Measurements from ENCODE around the gene FIG4.
"Not testable (repeated sequence)": the region's sequence is repeated elsewhere in the genome, so short reads cannot be mapped to it uniquely, and the experiment has no call there.

Gene FIG4

GRCh38 chr6:109854541-109855308, 163.6 kb downstream of the FIG4 start:
- TF ChIP-seq, protein P1, sequence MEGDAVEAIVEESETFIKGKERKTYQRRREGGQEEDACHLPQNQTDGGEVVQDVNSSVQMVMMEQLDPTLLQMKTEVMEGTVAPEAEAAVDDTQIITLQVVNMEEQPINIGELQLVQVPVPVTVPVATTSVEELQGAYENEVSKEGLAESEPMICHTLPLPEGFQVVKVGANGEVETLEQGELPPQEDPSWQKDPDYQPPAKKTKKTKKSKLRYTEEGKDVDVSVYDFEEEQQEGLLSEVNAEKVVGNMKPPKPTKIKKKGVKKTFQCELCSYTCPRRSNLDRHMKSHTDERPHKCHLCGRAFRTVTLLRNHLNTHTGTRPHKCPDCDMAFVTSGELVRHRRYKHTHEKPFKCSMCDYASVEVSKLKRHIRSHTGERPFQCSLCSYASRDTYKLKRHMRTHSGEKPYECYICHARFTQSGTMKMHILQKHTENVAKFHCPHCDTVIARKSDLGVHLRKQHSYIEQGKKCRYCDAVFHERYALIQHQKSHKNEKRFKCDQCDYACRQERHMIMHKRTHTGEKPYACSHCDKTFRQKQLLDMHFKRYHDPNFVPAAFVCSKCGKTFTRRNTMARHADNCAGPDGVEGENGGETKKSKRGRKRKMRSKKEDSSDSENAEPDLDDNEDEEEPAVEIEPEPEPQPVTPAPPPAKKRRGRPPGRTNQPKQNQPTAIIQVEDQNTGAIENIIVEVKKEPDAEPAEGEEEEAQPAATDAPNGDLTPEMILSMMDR (IDR thresholded peaks at IDR 0.05; ENCODE audit: low read depth, low read length, missing control alignments), result no peak
- no peak for DNase-seq (ENCODE audit: low read depth)
- in situ Hi-C loops (cut with HindIII; ENCODE audit: low sequenced_read_pairs), result no loop called here

GRCh38 chr6:109855476-109856040, 164.5 kb downstream of the FIG4 start:
- in situ Hi-C loops (cut with HindIII; ENCODE audit: low sequenced_read_pairs); H3K4me3 ChIP-seq (ENCODE audit: low read depth, low read length); DNase-seq (ENCODE audit: low read depth): not testable (repeated sequence)

More at GRCh38 chr6:109854541-109855308, 163.6 kb downstream of the FIG4 start:
- H3K4me3 ChIP-seq (ENCODE audit: low read depth, low read length), result no peak overlapping the region

GRCh38 chr6:109861946-109862345, 170.8 kb downstream of the FIG4 start:
- DNase-seq (ENCODE audit: low read depth), result no peak
- TF ChIP-seq, protein P1 (IDR thresholded peaks at IDR 0.05; ENCODE audit: low read depth, low read length, missing control alignments), result no peak
- in situ Hi-C loops (cut with HindIII; ENCODE audit: low sequenced_read_pairs), result no loop called here
- H3K4me3 ChIP-seq (ENCODE audit: low read depth, low read length), result no peak overlapping the region

GRCh38 chr6:109864050-109864449, 173.0 kb downstream of the FIG4 start:
- no peak for DNase-seq (ENCODE audit: low read depth)
- in situ Hi-C loops (cut with HindIII; ENCODE audit: low sequenced_read_pairs), result no loop called here
- TF ChIP-seq, protein P1 (IDR thresholded peaks at IDR 0.05; ENCODE audit: low read depth, low read length, missing control alignments), result no peak
- H3K4me3 ChIP-seq (ENCODE audit: low read depth, low read length), result no peak overlapping the region

- TF ChIP-seq, protein P1 (IDR thresholded peaks at IDR 0.05; ENCODE audit: low read depth, low read length, missing control alignments), result no peak
- H3K4me3 ChIP-seq (ENCODE audit: low read depth, low read length), result no peak overlapping the region
- in situ Hi-C loops (cut with HindIII; ENCODE audit: low sequenced_read_pairs), result no loop called here
- DNase-seq (ENCODE audit: low read depth), result no peak
Observed at GRCh38 chr6:109865968-109866367, 174.9 kb downstream of the FIG4 start.

DNA sequence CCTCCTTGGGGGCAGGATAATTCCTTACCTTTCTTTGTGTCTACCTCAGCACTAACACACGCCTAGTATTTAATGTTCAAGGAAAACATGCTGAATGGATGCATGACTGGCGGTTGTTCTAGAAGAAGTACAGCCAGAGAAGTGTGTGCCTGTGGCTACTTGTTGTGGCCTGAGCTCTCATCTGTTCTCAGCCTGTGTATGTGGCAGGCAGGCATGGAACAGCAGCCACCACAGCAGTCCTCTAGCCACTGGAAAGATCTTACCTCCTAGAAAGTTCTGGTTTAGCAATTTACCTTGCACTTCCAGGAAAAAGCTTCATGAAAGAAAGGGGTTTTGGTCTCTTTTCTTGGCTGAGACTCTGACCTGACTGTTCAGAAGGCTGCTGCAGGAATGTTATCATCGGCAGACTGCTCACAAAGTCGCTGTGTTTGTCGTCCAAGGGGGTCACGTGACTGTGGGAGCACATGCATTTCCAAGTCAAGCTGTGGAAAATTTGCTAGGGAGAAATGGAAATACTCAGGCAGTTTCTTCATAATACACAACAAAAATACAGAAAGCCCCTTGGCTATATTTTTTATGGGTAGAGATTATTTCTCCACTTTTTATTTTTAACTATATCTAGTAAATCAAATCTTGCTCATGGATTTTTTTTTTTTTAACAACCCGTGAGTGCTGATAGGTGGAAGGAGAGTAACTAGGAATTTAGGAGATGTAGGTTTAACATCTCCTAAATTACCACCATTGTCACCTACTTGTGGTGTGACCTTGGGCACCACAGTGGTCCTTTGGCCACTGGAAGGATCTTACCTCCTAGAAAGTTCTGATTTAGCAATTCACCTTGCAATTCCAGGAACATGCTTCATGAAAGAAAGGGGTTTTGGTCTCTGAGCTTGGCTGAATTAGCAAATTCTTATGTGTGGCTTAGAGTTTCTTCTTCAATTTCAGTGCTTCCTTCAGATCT, 176.2 kb downstream of the FIG4 start:
- no peak overlapping the region for H3K4me3 ChIP-seq (ENCODE audit: low read depth, low read length)
- DNase-seq (ENCODE audit: low read depth), result no peak
- TF ChIP-seq, protein P1 (IDR thresholded peaks at IDR 0.05; ENCODE audit: low read depth, low read length, missing control alignments), result no peak
- in situ Hi-C loops (cut with HindIII; ENCODE audit: low sequenced_read_pairs), result no loop called here
